RWPE1 (cell line): ENCODE data around the gene MMD.
"Not testable (repeated sequence)": the region's sequence is repeated elsewhere in the genome, so short reads cannot be mapped to it uniquely, and the experiment has no call there.

Experiments used
- CTCF ChIA-PET: fragments of 350-600 bp; sonication (Branson Sonifier 250); formaldehyde crosslinking; extraction: SDS; loops from one replicate; lab custom pipeline; 2021; lab: Yijun Ruan, JAX
- POLR2A ChIA-PET: fragments of 400-600 bp; formaldehyde crosslinking; extraction: SDS; loops from one replicate; lab custom pipeline; 2020; ENCODE audit warnings: antibody characterized with exemption; ENCODE audit not compliant: low non-redundant PET; lab: Yijun Ruan, JAX
- DNase-seq: peaks from one replicate; pipeline ENCODE4 v3.0.0; 2012; ENCODE audit warnings: low spot score
- H3K27ac ChIP-seq: fragments of 450-650 bp; 2 replicates; pipeline ENCODE4 v1.5.1; 2017
- TF ChIP-seq, protein P1 (sequence below): fragments of 450-650 bp; conservative IDR thresholded peaks from 2 replicates; pipeline ENCODE4 v1.5.1; 2017; ENCODE audit warnings: low read depth, mild to moderate bottlenecking

MMD gene

DNA sequence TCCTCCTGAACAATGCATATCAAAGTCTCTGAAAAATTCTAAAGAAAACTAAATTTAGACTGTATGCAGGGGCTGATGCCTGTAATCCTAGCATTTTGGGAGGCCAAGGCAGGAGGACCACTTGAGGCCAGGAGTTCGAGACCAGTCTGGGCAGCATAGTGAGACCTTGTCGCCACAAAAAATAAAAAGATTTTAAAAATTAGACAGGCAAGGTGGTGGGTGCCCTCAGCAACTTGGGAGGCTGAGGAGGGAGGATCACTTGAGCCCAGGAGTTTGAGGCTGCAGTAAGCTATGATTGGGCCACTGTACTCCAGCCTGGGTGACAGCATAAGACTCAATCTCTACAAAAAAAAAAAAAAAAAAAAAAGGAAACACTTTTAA lies 30.1 kb upstream of the MMD start:
- TF ChIP-seq, protein P1, sequence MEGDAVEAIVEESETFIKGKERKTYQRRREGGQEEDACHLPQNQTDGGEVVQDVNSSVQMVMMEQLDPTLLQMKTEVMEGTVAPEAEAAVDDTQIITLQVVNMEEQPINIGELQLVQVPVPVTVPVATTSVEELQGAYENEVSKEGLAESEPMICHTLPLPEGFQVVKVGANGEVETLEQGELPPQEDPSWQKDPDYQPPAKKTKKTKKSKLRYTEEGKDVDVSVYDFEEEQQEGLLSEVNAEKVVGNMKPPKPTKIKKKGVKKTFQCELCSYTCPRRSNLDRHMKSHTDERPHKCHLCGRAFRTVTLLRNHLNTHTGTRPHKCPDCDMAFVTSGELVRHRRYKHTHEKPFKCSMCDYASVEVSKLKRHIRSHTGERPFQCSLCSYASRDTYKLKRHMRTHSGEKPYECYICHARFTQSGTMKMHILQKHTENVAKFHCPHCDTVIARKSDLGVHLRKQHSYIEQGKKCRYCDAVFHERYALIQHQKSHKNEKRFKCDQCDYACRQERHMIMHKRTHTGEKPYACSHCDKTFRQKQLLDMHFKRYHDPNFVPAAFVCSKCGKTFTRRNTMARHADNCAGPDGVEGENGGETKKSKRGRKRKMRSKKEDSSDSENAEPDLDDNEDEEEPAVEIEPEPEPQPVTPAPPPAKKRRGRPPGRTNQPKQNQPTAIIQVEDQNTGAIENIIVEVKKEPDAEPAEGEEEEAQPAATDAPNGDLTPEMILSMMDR: no peak
- H3K27ac ChIP-seq: no peak overlapping the region
- POLR2A ChIA-PET: no interaction called here
- no peak for DNase-seq
- CTCF ChIA-PET: no interaction called here

DNA sequence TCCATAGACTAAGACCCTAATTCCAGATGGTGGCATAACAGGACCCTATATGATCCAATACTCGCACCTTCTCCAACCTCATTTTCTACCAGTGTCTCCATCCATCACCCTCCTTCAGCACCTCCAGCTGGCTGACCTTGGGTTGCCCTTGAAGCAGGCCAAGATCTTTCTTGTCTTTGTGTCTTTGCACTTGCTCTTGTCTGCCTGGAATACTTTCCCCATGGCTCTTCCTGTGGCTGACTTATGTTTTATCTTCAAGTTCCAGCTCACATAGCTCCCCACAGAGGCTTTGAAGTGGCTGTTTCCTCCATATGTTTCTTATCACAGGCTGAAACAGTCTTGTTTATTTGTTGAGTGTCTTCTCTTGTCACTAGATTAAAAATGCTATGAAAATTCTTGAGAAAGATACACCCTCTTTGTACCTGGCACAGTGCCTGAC lies 29.6 kb upstream of the MMD start:
- POLR2A ChIA-PET: no interaction called here
- TF ChIP-seq, protein P1: no peak
- no peak overlapping the region for H3K27ac ChIP-seq
- CTCF ChIA-PET: no interaction called here
- DNase-seq: no peak

DNA sequence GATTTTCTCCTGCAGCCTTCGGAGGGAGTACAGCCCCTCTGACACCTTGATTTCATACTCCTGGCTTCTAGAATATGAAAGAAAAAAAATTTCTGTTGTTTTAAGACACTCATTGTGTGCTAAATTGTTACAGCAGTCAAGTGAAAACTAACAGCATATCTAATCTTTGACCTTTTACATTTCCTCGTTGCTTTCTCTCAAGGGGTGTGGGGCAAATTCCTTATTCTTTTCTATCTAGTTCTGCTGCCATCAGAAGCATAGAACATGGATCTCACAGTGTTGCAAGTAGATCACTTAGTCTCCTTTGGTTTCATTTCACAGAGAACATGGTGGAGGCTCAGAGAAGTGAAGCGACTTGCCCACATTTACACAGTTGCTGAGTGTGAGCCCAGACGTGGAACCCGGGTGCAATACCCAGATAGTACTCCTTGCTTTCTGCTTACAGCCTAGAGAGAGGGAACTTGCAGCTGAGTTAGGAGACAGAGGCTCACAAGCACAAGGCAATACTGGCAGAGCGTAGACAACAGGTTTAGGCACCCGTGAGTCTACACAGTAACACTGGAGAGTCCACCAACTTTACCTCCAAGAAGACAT lies 28.7 kb upstream of the MMD start:
- H3K27ac ChIP-seq: no peak overlapping the region
- no peak for DNase-seq
- TF ChIP-seq, protein P1: no peak
- CTCF ChIA-PET: no interaction called here
- POLR2A ChIA-PET: no interaction called here

DNA sequence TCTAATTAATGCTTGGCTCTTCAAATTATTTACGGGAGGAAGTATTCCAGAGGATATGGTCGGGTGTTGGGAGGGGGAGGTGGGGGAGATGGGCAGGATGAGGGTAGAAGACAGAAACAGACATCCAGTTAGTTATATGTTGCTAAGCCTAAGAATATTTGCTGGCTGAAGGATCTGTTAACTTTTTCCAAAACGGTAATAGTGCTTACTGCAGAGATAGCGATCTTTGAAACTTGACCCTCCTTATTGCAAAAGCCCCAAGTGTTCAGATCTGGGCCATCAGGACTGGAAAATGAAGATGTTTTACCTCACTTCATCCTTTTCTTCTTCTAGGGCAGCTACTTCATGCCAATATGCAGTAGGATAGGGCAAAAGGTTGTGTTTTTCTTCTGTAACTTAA lies 27.0 kb upstream of the MMD start:
- ChIA-PET POLR2A (no interaction called here), CTCF (no interaction called here)
- DNase-seq: no peak
- TF ChIP-seq, protein P1: no peak
- no peak overlapping the region for H3K27ac ChIP-seq

DNA sequence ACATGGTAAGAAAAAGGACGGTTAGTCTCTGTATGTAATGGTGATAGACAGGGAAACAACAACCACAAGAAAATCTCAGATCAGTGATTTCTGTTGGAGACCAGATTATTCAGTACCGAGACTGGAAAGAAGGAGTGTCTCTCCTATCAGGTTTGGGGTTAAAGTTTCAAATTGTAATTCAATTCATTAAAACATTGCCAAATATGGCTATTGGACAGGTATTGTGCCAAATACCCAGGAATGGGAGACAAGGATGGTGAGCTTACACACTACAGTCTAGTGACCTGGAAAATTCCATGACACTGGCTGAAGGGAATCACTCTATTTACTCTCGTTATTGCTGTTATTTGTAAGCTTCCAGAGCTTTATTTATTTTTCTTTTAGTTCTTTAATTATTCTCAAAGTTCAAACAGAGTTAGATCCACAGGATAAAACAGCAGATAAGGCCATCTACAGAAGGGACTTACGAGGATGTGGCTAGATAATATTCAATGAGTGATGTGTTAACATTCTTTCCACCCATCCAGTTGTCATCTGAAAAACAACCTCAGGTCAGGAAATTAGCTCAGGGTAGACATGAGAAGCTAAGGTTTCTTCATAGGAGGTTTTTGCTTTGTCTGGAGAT lies 25.1 kb upstream of the MMD start:
- no peak overlapping the region for H3K27ac ChIP-seq
- TF ChIP-seq, protein P1: no peak
- CTCF ChIA-PET: interaction anchor here (0.6 to 0.7 kb wide), 2 partner anchors 53 to 290 kb away, joined by 3 to 4 read pairs; no protein-coding TSS in a partner anchor
- no peak for DNase-seq
- POLR2A ChIA-PET: no interaction called here

DNA sequence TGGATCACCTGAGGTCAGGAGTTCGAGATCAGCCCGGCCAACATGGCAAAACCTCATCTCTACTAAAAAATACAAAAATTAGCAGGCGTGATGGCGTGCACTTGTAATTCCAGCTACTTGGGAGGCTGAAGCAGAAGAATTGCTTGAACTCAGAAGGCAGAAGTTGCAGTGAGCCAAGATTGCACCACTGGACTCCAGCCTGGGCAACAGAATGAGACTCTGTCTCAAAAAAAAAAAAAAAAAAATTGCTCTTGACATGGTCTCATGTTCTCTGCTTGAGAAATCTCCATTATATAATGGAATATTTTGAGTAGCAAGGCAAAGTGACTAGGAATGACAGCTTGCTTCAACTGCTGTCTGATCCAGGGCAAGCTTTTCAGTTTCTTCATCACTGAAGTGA lies 24.4 kb upstream of the MMD start:
- POLR2A ChIA-PET, DNase-seq, H3K27ac ChIP-seq: not testable (repeated sequence)
- CTCF ChIA-PET: interaction anchor here (0.7 kb wide), 1 partner anchor 289 kb away, joined by 4 read pairs; no protein-coding TSS in a partner anchor
